Mucosa of descending colon (tissue), 3 donors: ENCODE data around the gene HRK. TPM values are rescaled to one million over a fixed set of nuclear protein-coding genes. Genes with fewer than 3 reads are reported as not detected.

Source experiments
- ATAC-seq: fragments of 200-7000 bp; cut with Tn5 transposase; one replicate; pipeline ENCODE4 v1.9.1; 2020; ENCODE audit warnings: mild to moderate bottlenecking, moderate library complexity
- DNase-seq, 3 donors: peaks; one replicate each; pipeline ENCODE4 v3.0.0-alpha.2; 2020
- H3K36me3 ChIP-seq: fragments of 200-600 bp; one replicate; pipeline ENCODE4 v1.8.0; 2021; ENCODE audit warnings: low read depth, mild to moderate bottlenecking
- H3K4me1 ChIP-seq: fragments of 200-600 bp; one replicate; pipeline ENCODE4 v1.8.0; 2021; ENCODE audit warnings: low read depth, mild to moderate bottlenecking
- H3K4me3 ChIP-seq: fragments of 200-600 bp; one replicate; pipeline ENCODE4 v1.8.0; 2021; ENCODE audit warnings: mild to moderate bottlenecking
- H3K9me3 ChIP-seq: fragments of 200-600 bp; one replicate; pipeline ENCODE4 v1.8.0; 2021; ENCODE audit warnings: mild to moderate bottlenecking
- CTCF ChIP-seq: fragments of 200-600 bp; IDR thresholded peaks from one replicate; pipeline ENCODE4 v1.8.0; 2022; ENCODE audit warnings: antibody characterized with exemption, mild to moderate bottlenecking
- intact Hi-C, 2 donors: fragments of 100-400 bp; cut with DNase I in 1 of 2; cut with micrococcal nuclease in 1 of 2; formaldehyde crosslinking; loops; one replicate each; pipeline versions ENCODE4 v1.11.0 to v1.11.1; 2022; cut with DNase I, micrococcal nuclease
- total RNA-seq, 3 donors: library from RNA; stranded (reverse); fragmentation: NEBNext Ultra II Directional in 2 of 3; extraction: Animal tissue kit (Norgen Biotek cat#: 25700) in 2 of 3; gene quantifications; one replicate each; pipeline versions ENCODE4 v1.2.1 to v1.2.4, GENCODE V29; 2021 to 2023
- donor health status: DM: no; HTN: no; CAD: no; lungs with moderate emphysema.
- donor health status: DM: no; HTN: no; CAD: no.
- donor health status: DM: no; HTN: yes; CAD: no.

HRK gene
- total RNA-seq, 3 donors from 2014 or later, result 0.22 to 1.0 (median 0.25) TPM

GRCh38 chr12:116812238-116812637 is 69.0 kb downstream of the HRK start:
- intact Hi-C loops, result no loop called here
- no peak for ATAC-seq
- no peak for DNase-seq
- H3K4me3 ChIP-seq, result no peak overlapping the region
- H3K36me3 ChIP-seq, result no peaks in the 10 kb centered on the region
- no peaks in the 10 kb centered on the region for H3K4me1 ChIP-seq
- H3K9me3 ChIP-seq, result no peaks in the 10 kb centered on the region
- no peak for TF ChIP-seq CTCF

- Histone ChIP-seq H3K4me3 (no peak overlapping the region), H3K9me3 (no peaks in the 10 kb centered on the region), H3K4me1 (no peaks in the 10 kb centered on the region), H3K36me3 (no peaks in the 10 kb centered on the region)
- ATAC-seq (no peak), DNase-seq (no peak)
- intact Hi-C loops, result no loop called here
- no peak for TF ChIP-seq CTCF
Observed at GRCh38 chr12:116808113-116809105, 72.8 kb downstream of the HRK start.

GRCh38 chr12:116807546-116807945 is 73.7 kb downstream of the HRK start:
- H3K4me1 ChIP-seq, result no peaks in the 10 kb centered on the region
- DNase-seq (no peak), ATAC-seq (no peak)
- H3K4me3 ChIP-seq, result no peak overlapping the region
- intact Hi-C loops, result no loop called here
- no peaks in the 10 kb centered on the region for H3K36me3 ChIP-seq
- H3K9me3 ChIP-seq, result no peaks in the 10 kb centered on the region
- TF ChIP-seq CTCF, result no peak

DNA sequence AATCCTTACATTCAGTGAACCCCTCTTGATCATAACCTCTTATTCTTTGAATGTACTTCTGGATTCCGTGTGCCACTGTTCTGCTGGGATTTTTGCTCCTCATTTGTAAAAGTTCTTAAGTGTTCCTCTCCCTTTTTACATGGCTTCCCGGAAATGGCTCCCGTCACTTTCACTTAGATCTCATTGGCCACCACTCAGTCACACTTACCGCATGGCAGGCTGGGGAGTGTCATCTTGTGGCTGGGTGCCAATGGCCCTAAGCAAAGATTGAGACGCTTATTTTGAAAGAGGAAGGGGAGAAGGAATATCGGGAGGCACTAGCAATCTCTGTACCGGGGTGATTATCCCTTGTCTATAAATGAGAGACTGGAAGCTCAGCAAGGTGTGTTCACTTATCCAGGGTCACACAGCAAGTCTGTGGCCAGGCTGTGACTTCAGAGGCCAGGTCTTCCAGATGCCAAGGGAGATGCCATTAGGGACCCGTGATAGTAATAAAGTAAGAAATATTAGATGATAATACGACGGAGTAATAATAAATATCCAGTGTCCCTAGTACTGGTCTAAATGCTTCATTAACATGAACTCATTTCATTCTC is 74.3 kb downstream of the HRK start:
- no peaks in the 10 kb centered on the region for H3K4me1 ChIP-seq
- no peak overlapping the region for H3K4me3 ChIP-seq
- intact Hi-C loops, result no loop called here
- TF ChIP-seq CTCF, result no peak
- no peaks in the 10 kb centered on the region for H3K36me3 ChIP-seq
- ATAC-seq, result no peak
- H3K9me3 ChIP-seq, result no peaks in the 10 kb centered on the region
- DNase-seq, result no peak

Other genes with a start within 250 kb of the HRK start
- 10 to 100 TPM; 32.2 to 53.7 (median 53.6) TPM for gene SPRING1, start 143.4 kb downstream of the HRK start, total RNA-seq
- gene RNFT2, start 143.1 kb downstream of the HRK start, total RNA-seq, result 1 to 10 TPM; 2.0 to 3.7 (median 2.1) TPM
- 10 to 100 TPM; 12.0 to 13.2 (median 13.1) TPM for gene FBXW8, start 29.5 kb upstream of the HRK start, total RNA-seq
- 1 to 10 TPM in 2 of 3 donors, under 1 TPM in 1; 0.78 to 2.2 (median 2.0) TPM for gene TESC, start 218.0 kb upstream of the HRK start, total RNA-seq